Esophagus squamous epithelium (tissue), 4 donors: ENCODE data around the gene SYTL2.
"Not testable (repeated sequence)": the region's sequence is repeated elsewhere in the genome, so short reads cannot be mapped to it uniquely, and the experiment has no call there.

Experiments
- POLR2A ChIP-seq, 4 donors: fragments of 450-650 bp; IDR thresholded peaks; one replicate each; pipeline ENCODE4 v1.6.1; 2017; ENCODE audit warnings: antibody characterized with exemption in 4 of 4, mild to moderate bottlenecking in 4 of 4, moderate library complexity in 3 of 4
- TF ChIP-seq, protein P1 (sequence below), 6 experiments: fragments of 450-650 bp in 4 of 6; fragments of 200-600 bp in 2 of 6; sonication (generic) in 2 of 6; IDR thresholded peaks; one replicate each; pipeline ENCODE4 v1.5.1; 2016 to 2019; ENCODE audit warnings: antibody characterized with exemption in 6 of 6, mild to moderate bottlenecking in 4 of 6, moderate library complexity in 4 of 6

DNA sequence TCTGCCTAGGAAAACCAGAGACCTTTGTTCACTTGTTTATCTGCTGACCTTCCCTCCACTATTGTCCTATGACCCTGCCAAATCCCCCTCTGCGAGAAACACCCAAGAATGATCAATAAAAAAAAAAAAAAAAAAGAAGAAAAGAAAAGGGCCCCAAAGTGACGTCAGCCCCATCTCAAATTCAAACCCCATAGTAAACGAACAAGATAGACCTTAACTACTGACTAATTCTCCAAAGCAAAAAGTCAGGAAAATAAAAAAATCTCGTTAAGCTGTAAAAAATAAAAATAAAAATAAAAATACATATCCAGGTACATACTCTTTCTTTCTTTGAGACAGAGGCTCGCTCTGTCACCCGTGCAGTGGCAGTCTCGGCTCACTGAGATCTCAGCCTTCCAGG lies 42.6 kb upstream of the SYTL2 start:
- TF ChIP-seq, protein P1, sequence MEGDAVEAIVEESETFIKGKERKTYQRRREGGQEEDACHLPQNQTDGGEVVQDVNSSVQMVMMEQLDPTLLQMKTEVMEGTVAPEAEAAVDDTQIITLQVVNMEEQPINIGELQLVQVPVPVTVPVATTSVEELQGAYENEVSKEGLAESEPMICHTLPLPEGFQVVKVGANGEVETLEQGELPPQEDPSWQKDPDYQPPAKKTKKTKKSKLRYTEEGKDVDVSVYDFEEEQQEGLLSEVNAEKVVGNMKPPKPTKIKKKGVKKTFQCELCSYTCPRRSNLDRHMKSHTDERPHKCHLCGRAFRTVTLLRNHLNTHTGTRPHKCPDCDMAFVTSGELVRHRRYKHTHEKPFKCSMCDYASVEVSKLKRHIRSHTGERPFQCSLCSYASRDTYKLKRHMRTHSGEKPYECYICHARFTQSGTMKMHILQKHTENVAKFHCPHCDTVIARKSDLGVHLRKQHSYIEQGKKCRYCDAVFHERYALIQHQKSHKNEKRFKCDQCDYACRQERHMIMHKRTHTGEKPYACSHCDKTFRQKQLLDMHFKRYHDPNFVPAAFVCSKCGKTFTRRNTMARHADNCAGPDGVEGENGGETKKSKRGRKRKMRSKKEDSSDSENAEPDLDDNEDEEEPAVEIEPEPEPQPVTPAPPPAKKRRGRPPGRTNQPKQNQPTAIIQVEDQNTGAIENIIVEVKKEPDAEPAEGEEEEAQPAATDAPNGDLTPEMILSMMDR (IDR thresholded peaks at IDR 0.05), result not testable (repeated sequence)
- not testable (repeated sequence) for TF ChIP-seq POLR2A (IDR thresholded peaks at IDR 0.05)
